ENCODE results near the gene CPTP.

The CPTP gene

DNA sequence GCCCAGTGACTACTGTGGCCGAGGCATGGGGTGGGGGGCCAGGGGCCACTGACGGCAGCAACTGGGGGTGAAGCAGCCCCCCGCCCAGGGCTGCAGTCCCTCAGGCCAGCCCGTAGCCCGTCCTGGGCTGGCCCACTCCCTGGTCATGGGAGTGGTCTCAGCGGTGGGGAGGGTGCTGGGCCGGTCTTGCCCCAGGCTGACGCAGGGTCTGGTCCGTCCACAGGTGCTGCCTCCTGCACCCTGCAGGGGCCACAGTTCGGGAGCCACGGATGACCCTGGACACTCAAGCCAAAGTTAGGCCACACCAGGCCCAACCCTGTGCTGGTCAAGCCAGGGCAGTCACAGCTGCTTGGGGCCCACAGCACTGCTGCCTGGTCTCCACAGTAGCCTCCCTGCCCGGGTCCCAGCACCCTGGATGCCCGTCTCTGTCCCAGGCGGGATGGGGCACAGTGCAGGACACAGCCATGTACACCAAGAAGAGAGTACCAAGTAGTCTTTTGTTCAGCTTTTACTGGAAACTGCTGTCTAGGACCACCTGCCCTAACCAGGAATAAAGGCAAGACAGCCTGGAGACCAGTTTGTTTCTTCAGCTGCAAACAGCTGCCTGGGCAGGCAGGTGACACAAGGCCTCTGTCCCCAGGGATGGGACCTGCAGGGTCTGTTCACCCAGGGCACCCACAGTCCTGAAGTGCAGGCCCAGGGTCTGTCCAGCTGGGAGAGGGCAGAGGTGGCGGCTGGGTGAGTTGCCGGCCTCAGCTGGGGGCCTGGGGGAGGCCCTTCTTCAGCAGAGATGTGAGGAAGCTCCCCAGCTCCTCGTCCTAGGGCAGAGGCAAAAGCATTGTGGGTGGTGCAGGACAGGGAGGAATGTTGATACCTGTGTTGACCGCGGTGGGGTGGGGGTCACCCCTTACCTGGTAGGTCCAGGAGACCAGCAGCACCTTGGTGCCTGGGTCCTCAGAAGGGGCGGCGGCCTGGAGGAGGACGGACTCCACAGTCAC is 13.2 kb upstream of the CPTP start:
- H4K20me1 ChIP-seq (ENCODE audit: insufficient read depth): no peaks in the 10 kb centered on the region
- H3K9ac ChIP-seq: no peak overlapping the region
- H3K36me3 ChIP-seq (ENCODE audit: insufficient read depth): no peaks in the 10 kb centered on the region
- no peaks in the 10 kb centered on the region for H3K4me1 ChIP-seq (ENCODE audit: low read depth, poor library complexity, severe bottlenecking)
- H3K4me3 ChIP-seq (IDR thresholded peaks at IDR 0.05; ENCODE audit: insufficient read depth, low read depth, low read length): no peak overlapping the region
- H3K4me2 ChIP-seq: no peak overlapping the region
- no peaks in the 10 kb centered on the region for H3K27me3 ChIP-seq (ENCODE audit: insufficient read depth, low read depth)
- no peak for TF ChIP-seq CTCF (conservative IDR thresholded peaks at IDR 0.05; ENCODE audit: low read depth, low read length)
- no peak overlapping the region for H3K27ac ChIP-seq
- H3K79me2 ChIP-seq (ENCODE audit: insufficient read depth, low read depth): peaks cover 22% of the 10 kb centered on the region
- no peak overlapping the region for H2AFZ ChIP-seq (ENCODE audit: low read depth)

DNA sequence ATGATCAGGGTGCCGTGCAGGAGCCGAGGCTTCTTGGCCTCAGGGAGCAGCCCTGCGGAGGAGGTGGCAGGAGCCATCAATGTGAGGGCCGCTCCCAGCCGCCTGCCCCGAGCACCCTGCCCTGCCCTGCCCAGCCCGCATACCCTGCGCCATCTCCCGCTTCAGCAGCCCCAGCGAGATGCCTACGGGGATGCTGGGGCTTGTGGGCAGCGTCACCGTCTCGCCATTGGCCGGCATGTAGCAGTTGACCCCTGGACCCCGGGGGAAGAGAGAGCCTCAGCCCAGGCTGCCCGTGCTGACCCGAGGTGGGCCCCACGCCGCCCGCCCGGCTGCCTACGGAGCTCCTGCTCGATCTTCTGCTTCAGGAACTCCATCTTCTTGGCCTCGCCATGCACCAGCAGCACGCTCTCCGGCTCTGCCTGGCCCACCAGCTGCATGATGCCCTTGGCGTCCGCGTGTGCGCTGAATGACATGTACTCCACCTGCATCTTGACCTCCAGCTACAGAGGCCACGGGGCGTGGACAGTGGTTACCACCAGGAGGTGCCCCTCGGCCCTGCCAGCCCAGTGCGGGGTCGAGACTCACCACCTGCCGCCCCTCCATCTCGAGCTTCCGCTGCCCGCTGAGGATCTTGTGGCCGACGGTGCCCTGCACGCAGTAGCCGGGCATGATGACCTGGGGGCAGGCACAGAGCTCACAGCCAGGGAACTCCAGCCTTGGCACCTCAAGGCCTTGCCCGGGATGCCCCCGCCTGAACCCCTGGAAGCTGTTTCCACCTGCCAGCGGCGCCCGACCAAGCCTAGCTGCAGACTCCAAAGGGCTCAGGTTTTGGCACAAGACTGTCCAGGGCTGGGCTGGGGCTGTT is 11.9 kb upstream of the CPTP start:
- H3K36me3 ChIP-seq (ENCODE audit: insufficient read depth): no peaks in the 10 kb centered on the region; the same call in 1 of the 2 replicates
- no peaks in the 10 kb centered on the region for H3K4me1 ChIP-seq (ENCODE audit: low read depth, poor library complexity, severe bottlenecking)
- H3K79me2 ChIP-seq (ENCODE audit: insufficient read depth, low read depth): peaks cover 12% of the 10 kb centered on the region; the same call in 1 of the 2 replicates

DNA sequence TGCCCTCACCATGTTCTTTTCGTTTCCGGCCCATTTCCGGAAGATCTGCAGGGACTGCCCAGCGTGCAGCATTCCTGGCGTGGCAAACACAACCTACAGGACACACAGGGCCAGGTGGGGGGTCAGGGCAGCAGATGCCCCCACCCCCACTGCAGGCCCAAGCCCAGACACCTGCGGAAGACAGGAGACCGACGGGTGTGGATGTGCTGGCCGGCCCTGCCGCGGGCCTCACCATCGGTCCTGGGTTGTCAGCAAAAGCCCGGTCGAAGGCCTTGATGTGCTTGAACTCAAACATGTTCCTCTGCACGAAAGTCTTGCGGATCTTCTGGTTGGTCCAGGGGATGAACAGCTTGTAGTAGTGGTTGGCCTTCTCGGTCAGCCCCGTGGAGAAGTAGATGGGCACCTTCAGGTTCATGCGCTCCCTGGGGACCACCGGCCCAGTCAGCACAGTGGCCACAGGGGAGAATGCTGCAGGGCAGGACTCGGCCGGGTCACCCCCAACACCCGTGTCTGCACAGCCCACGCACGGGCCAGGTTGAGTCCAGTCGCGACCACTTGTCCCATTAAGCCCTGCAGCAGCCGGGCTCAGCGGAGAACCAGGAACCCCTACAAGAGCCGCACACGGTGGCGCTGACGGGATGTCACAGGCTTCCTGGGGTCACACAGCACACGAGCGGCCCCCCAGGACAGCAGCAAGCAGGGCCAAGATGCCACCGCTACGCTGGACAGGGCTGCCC is 10.9 kb upstream of the CPTP start:
- Histone ChIP-seq H2AFZ (ENCODE audit: low read depth) (no peak overlapping the region), H3K27ac (no peak overlapping the region), H4K20me1 (ENCODE audit: insufficient read depth) (no peaks in the 10 kb centered on the region), H3K36me3 (ENCODE audit: insufficient read depth) (no peaks in the 10 kb centered on the region; the same call in 1 of the 2 replicates), H3K9ac (no peak overlapping the region), H3K27me3 (ENCODE audit: insufficient read depth, low read depth) (no peaks in the 10 kb centered on the region), H3K4me3 (IDR thresholded peaks at IDR 0.05; ENCODE audit: insufficient read depth, low read depth, low read length) (no peak overlapping the region), H3K79me2 (ENCODE audit: insufficient read depth, low read depth) (peaks cover 12% of the 10 kb centered on the region; the same call in 1 of the 2 replicates), H3K4me1 (ENCODE audit: low read depth, poor library complexity, severe bottlenecking) (no peaks in the 10 kb centered on the region), H3K4me2 (no peak overlapping the region)
- TF ChIP-seq CTCF (conservative IDR thresholded peaks at IDR 0.05; ENCODE audit: low read depth, low read length): no peak

More for the DNA sequence above, 11.9 kb upstream of the CPTP start:
- Histone ChIP-seq H3K4me3 (IDR thresholded peaks at IDR 0.05; ENCODE audit: insufficient read depth, low read depth, low read length) (no peak overlapping the region), H3K9ac (no peak overlapping the region), H3K27ac (no peak overlapping the region), H4K20me1 (ENCODE audit: insufficient read depth) (no peaks in the 10 kb centered on the region), H3K27me3 (ENCODE audit: insufficient read depth, low read depth) (no peaks in the 10 kb centered on the region), H3K4me2 (no peak overlapping the region), H2AFZ (ENCODE audit: low read depth) (no peak overlapping the region)
- no peak for TF ChIP-seq CTCF (conservative IDR thresholded peaks at IDR 0.05; ENCODE audit: low read depth, low read length)

DNA sequence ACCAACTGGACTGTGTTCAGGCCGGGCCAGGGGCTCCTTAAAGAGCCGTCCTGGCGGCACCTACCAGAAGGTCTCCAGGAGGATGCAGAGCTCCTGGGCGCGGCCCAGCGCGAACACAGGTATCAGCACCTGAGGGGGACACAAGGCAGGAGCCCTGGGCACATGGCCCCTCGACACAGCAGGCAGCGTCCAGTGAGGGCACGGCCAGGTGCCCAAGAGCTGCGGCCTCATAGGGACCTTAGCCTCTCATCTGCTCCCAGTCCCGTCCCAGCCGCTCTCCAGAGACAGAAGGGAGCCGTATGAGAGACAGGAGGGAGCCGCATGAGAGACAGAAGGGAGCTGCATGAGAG is 10.4 kb upstream of the CPTP start:
- H2AFZ ChIP-seq (ENCODE audit: low read depth): no peak overlapping the region
- no peak overlapping the region for H3K9ac ChIP-seq
- H3K79me2 ChIP-seq (ENCODE audit: insufficient read depth, low read depth): peaks cover 12% of the 10 kb centered on the region; the same call in 1 of the 2 replicates
- no peaks in the 10 kb centered on the region; the same call in 1 of the 2 replicates for H3K36me3 ChIP-seq (ENCODE audit: insufficient read depth)
- TF ChIP-seq CTCF (conservative IDR thresholded peaks at IDR 0.05; ENCODE audit: low read depth, low read length): no peak
- H3K27me3 ChIP-seq (ENCODE audit: insufficient read depth, low read depth): no peaks in the 10 kb centered on the region
- no peak overlapping the region for H3K4me3 ChIP-seq (IDR thresholded peaks at IDR 0.05; ENCODE audit: insufficient read depth, low read depth, low read length)
- H3K4me1 ChIP-seq (ENCODE audit: low read depth, poor library complexity, severe bottlenecking): no peaks in the 10 kb centered on the region
- H4K20me1 ChIP-seq (ENCODE audit: insufficient read depth): no peaks in the 10 kb centered on the region
- H3K4me2 ChIP-seq: no peak overlapping the region
- H3K27ac ChIP-seq: no peak overlapping the region

Data from KMS-11 (cell line).